GM18870 (cell line): ENCODE results near the gene ANO9.

Experiments used
- ATAC-seq: cut with Tn5 transposase; IDR thresholded peaks from one replicate; pipeline ENCODE4 v1.9.1; 2021; ENCODE audit warnings: moderate library complexity; ENCODE audit not compliant: unreplicated experiment

ANO9 gene

GRCh38 chr11:441418-442274 is at the start of gene ANO9:
TSS of gene ANO9 (minus strand) at chr11:442011. CDS start at chr11:441926, 85 bp downstream.
- no peak for ATAC-seq

- no peak for ATAC-seq
Observed at GRCh38 chr11:491358-491757, 49.5 kb upstream of the ANO9 start.

GRCh38 chr11:490930-491260 is 49.1 kb upstream of the ANO9 start:
- ATAC-seq: no peak

- ATAC-seq: no peak
Observed at GRCh38 chr11:490186-490929, 48.5 kb upstream of the ANO9 start.

- no peak for ATAC-seq
Observed at GRCh38 chr11:489610-490185, 47.9 kb upstream of the ANO9 start.

GRCh38 chr11:488992-489391 is 47.2 kb upstream of the ANO9 start:
- ATAC-seq: no peak

GRCh38 chr11:488579-488978 is 46.8 kb upstream of the ANO9 start:
- no peak for ATAC-seq

- ATAC-seq: no peak
Observed at GRCh38 chr11:488062-488461, 46.3 kb upstream of the ANO9 start.

- no peak for ATAC-seq
Observed at GRCh38 chr11:487571-488021, 45.8 kb upstream of the ANO9 start.

GRCh38 chr11:486189-486588 is 44.4 kb upstream of the ANO9 start:
- ATAC-seq: no peak

- ATAC-seq: no peak
Observed at GRCh38 chr11:484616-485015, 42.8 kb upstream of the ANO9 start.

- ATAC-seq: no peak
Observed at GRCh38 chr11:479311-479710, 37.5 kb upstream of the ANO9 start.

- no peak for ATAC-seq
Observed at GRCh38 chr11:477052-477715, 35.4 kb upstream of the ANO9 start.

- ATAC-seq: no peak
Observed at GRCh38 chr11:476416-476815, 34.6 kb upstream of the ANO9 start.

GRCh38 chr11:475941-476340 is 34.1 kb upstream of the ANO9 start:
- no peak for ATAC-seq

GRCh38 chr11:474914-475506 is 33.2 kb upstream of the ANO9 start:
- no peak for ATAC-seq

GRCh38 chr11:473962-474785 is 32.4 kb upstream of the ANO9 start:
- no peak for ATAC-seq

GRCh38 chr11:473415-473814 is 31.6 kb upstream of the ANO9 start:
- no peak for ATAC-seq

- no peak for ATAC-seq
Observed at GRCh38 chr11:472816-473215, 31.0 kb upstream of the ANO9 start.

- ATAC-seq: no peak
Observed at GRCh38 chr11:472272-472671, 30.5 kb upstream of the ANO9 start.
